HFF-Myc (cell line): ENCODE results near the gene CTSW.

Experiments used
- DNase-seq: peaks from one replicate; pipeline ENCODE4 v3.0.0-alpha.2; 2011; ENCODE audit warnings: low read depth; ENCODE audit errors: extremely low read depth
- H3K4me3 ChIP-seq: replicated peaks from 2 replicates; pipeline ENCODE4 v1.5.1; 2011; ENCODE audit warnings: low read depth, mild to moderate bottlenecking, control low read depth, low read length
- TF ChIP-seq, protein P1 (sequence below): IDR thresholded peaks from 2 replicates; pipeline ENCODE4 v1.5.1; 2012; ENCODE audit warnings: mild to moderate bottlenecking, low read depth, low read length, control low read depth; ENCODE audit errors: missing control alignments

CTSW gene

DNA sequence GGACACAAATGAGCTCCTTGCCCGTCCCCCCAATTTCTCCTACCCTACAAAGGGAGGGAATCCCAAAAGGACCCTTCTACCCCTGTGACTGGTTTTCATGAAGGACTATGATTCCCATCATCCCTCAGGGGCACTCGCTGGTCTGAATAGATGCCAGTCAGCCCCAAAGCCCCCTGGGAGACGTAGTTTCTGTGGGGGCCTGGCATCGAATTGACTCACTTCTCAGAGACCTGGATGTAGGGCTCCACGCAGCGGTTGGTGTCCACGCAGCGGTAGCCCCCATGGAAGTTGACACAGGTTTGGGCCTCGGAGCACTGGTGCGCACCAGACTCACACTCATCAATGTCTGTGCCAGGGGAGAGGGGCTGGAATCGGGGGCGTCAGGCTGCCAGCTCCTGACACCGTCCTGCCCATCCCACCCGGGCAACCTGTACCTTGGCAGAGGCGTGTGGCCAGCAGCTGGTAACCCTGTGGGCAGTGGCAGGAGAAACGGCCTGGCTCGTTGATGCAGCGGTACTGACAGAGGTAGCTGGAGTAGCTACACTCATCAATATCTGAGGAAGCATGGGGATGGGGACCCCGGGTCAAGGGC lies 11.5 kb upstream of the CTSW start:
- no peak overlapping the region for H3K4me3 ChIP-seq
- no peak for DNase-seq
- TF ChIP-seq, protein P1, sequence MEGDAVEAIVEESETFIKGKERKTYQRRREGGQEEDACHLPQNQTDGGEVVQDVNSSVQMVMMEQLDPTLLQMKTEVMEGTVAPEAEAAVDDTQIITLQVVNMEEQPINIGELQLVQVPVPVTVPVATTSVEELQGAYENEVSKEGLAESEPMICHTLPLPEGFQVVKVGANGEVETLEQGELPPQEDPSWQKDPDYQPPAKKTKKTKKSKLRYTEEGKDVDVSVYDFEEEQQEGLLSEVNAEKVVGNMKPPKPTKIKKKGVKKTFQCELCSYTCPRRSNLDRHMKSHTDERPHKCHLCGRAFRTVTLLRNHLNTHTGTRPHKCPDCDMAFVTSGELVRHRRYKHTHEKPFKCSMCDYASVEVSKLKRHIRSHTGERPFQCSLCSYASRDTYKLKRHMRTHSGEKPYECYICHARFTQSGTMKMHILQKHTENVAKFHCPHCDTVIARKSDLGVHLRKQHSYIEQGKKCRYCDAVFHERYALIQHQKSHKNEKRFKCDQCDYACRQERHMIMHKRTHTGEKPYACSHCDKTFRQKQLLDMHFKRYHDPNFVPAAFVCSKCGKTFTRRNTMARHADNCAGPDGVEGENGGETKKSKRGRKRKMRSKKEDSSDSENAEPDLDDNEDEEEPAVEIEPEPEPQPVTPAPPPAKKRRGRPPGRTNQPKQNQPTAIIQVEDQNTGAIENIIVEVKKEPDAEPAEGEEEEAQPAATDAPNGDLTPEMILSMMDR: no peak

DNA sequence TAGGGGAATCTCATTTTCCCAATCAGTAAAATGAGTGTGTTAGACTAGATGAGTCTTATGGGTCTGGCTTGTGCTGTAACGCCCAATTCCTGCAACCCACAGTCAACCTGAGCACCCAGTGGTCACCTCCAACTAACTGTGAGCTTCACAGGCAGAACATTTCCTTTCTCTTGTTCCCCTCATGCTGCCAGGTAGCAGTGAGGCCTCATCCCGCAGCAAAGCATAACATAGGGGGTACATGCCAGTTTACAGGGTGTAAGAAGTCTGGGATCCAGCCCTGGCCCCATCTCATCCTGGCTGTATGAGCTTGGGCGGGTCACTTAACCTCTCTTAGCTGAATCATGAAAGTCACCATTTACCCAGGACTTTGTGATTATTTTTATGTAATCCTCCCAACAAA lies 10.7 kb upstream of the CTSW start:
- TF ChIP-seq, protein P1: no peak
- no peak overlapping the region for H3K4me3 ChIP-seq
- no peak for DNase-seq

DNA sequence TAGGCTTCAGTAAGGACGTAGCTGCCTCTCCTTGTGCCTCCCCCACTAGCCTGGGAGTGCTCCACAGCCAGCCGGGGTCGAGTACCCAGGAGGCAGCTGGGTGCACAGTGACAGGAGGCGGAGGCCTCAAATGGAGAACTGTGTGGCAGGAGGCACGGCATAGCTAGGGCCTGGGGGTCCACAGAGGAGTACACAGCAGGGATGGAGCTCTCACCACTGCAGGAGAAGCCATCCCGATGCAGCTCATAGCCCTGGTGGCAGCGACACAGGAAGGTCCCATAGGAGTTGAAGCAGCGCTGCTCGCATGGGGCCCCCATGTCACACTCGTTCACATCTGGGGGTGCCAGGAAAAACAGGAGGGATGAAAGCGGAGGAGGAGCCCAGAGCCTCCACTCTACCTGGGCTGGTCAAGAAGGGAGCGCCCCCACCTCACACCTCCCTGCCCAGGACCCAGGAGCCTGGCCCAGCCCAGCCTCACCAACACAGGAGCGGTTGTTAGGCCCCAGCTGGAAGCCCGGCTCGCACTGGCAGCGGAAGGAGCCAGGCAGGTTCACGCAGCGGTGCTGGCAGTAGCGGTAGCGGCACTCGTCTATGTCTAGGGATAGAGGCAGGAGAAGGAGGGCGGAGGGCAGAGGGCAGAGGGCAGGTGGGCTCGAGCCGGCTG lies 9.9 kb upstream of the CTSW start:
- H3K4me3 ChIP-seq: no peak overlapping the region
- DNase-seq: no peak
- TF ChIP-seq, protein P1: no peak

DNA sequence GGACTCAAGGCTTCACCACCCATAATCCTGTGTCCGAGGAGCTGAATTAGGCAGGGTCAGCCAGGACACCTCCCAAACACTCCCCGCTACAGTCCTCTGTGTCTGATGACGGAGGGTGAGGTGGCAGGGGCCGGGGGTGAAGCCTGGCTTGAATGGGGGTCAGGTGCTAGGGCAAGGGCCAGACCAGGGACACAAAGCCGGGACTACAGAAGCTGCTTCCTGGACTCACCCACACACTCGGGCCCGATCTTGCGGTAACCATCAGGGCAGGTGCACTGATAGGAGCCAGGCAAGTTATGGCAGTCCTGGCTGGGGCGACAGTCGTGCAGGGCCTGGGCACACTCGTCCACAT lies 9.4 kb upstream of the CTSW start:
- no peak overlapping the region for H3K4me3 ChIP-seq
- no peak for DNase-seq
- TF ChIP-seq, protein P1: no peak

DNA sequence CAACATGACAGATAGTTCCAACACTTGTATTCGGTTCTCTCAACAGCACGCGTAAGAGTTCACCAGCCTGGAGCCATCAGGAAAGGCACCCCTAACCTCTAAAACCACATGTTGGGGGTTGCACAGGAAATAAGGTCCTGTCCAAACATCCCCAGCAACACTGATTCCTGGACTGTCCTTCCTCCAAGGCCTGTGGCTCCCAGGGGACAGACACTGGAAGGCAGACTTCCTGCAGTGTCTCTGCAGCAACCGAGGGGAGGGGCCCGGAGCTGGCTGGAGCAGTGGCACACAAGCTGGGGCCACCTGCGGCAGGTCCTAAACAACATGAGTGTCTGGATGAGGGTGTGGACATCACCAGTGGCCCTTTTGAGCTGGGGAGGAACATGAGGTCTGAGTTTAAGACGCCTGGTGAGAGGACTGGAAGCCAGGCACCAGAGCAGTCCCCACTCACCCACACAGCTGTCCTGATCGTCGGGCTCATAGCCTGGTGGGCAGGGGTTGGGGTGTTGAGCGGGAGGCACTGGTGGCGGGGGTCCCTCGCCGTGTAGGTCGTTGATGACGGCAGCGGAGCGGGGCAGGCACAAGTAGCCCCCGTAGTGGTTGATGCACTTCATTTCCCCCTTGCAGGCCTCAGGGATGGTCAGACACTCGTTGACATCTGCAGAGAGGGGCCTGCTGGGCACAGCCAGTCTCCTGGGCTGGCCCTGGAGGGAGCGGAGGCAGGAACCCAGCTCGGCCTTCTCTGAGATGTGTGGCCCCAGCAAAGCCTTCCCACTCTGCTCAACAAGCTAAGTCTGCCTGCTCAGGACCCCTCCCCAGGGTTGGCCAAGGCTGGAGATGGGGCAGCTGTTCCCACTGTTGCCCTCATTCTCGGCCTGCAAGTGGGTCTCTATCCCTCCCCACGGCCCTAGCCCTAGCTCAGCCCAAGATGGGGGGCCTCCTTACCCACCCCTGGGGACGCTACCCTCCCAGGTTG lies 8.6 kb upstream of the CTSW start:
- peak overlapping the region; percentile 62 for H3K4me3 ChIP-seq
- TF ChIP-seq, protein P1: no peak
- no peak for DNase-seq

DNA sequence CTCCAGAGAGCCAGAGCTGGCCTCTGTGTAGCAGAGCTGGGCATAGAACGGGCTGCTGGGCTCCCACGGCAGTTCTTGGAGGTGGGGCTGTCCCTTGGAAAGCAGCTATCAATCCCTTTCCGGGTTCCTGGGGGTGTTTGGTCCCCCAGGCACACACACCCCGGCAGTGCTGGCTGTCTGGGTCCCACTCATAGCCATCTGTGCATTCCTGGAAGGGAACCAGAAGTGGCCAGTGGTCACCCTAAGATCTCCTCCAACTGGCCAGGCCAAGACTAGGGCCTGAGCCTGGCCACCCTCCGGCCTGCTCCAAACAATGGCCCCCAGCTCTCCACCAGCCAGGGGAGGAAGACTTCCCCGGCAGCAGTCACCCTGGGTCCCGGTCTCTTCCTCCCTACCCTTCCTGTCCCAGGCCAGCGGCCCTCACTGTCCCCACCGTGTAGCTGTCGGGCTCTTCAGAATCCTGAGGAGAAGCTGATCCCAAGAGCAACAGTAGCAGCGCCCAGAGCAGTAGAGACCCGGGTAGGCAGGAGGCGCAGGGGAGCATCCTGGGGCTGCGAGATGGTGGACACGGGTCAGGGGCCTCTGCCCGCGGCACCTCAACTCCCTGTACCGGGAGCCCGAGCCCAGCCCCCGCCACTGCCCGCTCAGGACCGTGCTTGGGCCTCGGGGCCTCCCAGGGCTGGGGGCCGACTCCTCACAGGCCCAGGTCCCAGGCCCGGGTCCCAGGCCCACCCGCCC lies 7.7 kb upstream of the CTSW start:
- no peak for DNase-seq
- TF ChIP-seq, protein P1: peak; percentile 7
- peak overlapping the region; percentile 62 for H3K4me3 ChIP-seq
